Myocyte (in vitro differentiated cells): Measurements from ENCODE around the gene TP53TG3F. TPM values are rescaled to one million over a fixed set of nuclear protein-coding genes. Genes with fewer than 3 reads are reported as not detected.
"Not testable (repeated sequence)": the region's sequence is repeated elsewhere in the genome, so short reads cannot be mapped to it uniquely, and the experiment has no call there.

Source experiments
- DNase-seq: peaks from one replicate; pipeline ENCODE4 v3.0.0-alpha.2; 2012; ENCODE audit warnings: low read depth
- polyA plus RNA-seq: library from polyadenylated mRNA; unstranded; fragments of >200 nt; gene quantifications from one replicate; pipeline ENCODE4 v1.2.1, GENCODE V29; 2012; ENCODE audit warnings: missing spikeins
- total RNA-seq: library from RNA; depleted of rRNA; stranded (reverse); fragments of >200 nt; gene quantifications from 2 replicates; pipeline ENCODE4 v1.2.3, GENCODE V29; 2014

Gene TP53TG3F, protein sequence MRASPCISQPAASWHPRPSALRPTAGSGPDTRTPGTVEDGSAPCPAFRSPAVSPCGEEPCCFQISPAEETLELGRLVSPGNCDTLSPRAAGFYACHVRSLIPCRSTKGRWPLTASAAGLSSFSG
- total RNA-seq: not detected in 2 replicates
- polyA plus RNA-seq: 0.09 TPM

DNA sequence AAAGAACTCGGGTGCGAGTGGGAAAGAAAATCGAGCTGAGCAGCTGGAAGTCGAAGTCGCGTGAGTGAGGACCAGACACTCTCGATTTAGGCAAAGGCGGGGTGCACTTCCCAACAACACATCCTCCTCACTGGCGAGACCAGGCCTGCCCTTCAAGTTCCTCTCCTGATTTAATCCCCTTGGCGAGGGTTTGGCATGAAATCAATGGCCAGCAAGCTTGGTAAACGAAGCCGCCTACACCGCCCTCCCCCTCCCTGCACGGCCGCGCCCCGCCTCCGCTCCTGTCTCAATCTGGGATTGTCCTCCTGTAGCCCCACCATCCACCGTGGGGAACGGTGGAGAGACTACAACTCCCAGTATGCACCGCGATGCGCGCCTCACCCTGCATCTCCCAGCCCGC is at the start of gene TP53TG3F:
Gene TP53TG3F (plus strand): TSS at position 301 of the 400 bp plus-strand sequence. CDS start 68 bp downstream, at position 369.
- DNase-seq: not testable (repeated sequence)

DNA sequence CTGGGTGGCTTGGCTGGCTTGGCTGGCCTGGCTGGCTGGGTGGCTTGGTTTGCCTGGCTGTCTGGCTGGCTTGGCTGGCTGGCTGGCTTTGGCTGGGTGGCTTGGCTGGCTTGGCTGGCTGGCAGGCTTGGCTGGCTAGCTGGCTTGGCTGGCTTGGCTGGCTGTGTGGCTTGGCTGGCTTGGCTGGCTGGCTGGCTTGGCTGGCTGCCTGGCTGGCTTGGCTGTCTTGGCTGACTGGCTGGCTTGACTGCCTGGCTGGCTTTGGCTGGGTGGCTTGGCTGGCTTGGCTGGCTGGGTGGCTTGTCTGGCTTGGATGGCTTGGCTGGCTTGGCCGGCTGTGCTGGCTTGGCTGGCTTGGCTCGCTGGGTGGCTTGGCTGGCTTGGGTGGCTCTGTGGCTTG is 32.2 kb downstream of the TP53TG3F start:
- DNase-seq: not testable (repeated sequence)

DNA sequence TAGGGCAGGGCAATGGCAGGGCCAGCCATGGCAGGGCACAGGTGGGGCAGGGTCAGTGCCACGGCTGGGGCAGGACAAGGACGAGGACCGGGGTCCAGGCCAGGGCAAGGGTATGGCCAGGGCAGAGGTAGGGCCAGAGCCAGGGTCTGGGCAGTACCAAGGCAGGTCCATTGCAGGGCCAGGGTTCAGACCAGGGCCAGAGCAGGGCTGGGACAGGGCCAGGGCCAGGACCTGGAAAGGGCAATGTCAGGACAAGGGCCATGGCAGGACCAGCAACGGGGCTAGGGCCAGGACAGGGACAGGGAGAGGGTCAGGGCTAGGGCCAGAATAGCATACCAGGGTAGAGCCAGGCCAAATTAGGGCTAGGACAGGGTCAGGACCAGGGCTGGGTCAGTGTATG is 47.8 kb downstream of the TP53TG3F start:
- DNase-seq: not testable (repeated sequence)

DNA sequence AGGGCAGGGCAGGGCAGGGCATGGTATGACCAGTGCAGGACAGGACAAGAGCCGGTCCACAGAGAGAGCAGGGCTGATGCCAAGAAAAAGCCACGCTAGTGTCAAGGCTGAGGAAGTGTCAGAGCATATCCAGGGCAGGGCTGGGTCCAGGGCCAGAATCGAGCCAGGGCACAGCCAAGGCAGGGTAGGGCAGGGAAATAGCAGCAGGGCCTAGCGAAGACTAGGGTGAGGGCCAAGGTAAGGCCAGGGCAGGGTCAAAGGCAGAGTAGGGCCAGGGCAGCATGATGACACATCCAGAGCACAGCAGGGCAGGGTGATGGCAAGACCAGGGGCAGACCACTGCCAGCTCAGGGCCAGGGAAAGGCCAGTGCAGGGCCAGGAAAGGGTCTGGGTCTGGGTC is 49.7 kb downstream of the TP53TG3F start:
- not testable (repeated sequence) for DNase-seq

DNA sequence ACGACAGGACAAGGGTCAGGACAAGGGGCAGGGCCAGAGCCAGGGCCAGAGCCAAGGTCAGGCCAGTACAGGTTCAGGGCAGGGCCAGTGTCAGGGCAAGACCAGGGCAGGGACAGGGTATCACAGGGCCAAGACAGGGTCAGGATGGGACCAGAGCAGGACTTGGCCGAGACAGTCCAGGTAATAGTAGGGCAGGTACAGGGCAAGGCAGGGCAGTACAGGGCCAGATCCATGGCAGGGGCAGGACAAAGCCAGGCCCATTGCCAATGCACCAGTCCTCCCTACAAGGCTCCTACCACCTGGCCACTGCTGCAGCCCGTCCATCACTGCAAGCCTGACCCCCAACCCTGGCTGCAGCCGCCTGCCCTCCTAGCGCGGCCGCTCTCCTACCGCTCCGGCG is 50.5 kb downstream of the TP53TG3F start:
- not testable (repeated sequence) for DNase-seq

Other genes with a start within 250 kb of the TP53TG3F start
- not detected in 2 replicates for gene TP53TG3E, start 155.3 kb upstream of the TP53TG3F start, total RNA-seq
- gene TP53TG3B, start 98.8 kb upstream of the TP53TG3F start, total RNA-seq: not detected in 2 replicates